ENCODE results near the gene TRMU.

TRMU gene

DNA sequence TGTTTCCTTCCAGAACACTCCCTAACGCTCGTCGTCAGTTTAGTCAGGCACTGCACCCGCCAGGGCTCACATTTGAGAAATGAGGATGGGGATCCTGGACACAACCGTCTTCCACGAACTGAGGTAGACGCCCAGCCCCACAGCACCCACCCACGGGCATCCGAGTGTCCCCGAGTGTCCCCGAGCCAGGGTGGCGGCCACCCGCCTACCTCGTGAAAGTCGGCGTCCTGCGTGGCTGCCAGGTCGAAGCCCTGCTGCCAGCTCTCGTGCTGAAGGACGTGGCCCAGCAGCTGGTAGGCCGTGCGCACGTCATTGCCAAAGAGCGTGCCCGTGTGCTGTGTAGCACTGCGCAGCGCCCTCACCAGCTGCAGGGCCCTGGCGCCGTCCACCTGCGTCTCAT is 53.6 kb downstream of the TRMU start:
- TF ChIP-seq ZBTB7A (IDR thresholded peaks at IDR 0.05; ENCODE audit: low read depth) (no peak), RAD21 (IDR thresholded peaks at IDR 0.05; ENCODE audit: low read depth) (no peak), YY1 (IDR thresholded peaks at IDR 0.05; ENCODE audit: low read depth) (no peak), TAF1 (IDR thresholded peaks at IDR 0.05; ENCODE audit: low read depth) (no peak), TEAD4 (IDR thresholded peaks at IDR 0.05) (no peak), CREB1 (IDR thresholded peaks at IDR 0.05; ENCODE audit: low read depth) (no peak), TCF12 (IDR thresholded peaks at IDR 0.05; ENCODE audit: low read depth) (no peak), NFIC (IDR thresholded peaks at IDR 0.05) (no peak)
- TF ChIP-seq, protein P1, sequence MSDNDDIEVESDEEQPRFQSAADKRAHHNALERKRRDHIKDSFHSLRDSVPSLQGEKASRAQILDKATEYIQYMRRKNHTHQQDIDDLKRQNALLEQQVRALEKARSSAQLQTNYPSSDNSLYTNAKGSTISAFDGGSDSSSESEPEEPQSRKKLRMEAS (IDR thresholded peaks at IDR 0.05), result no peak

DNA sequence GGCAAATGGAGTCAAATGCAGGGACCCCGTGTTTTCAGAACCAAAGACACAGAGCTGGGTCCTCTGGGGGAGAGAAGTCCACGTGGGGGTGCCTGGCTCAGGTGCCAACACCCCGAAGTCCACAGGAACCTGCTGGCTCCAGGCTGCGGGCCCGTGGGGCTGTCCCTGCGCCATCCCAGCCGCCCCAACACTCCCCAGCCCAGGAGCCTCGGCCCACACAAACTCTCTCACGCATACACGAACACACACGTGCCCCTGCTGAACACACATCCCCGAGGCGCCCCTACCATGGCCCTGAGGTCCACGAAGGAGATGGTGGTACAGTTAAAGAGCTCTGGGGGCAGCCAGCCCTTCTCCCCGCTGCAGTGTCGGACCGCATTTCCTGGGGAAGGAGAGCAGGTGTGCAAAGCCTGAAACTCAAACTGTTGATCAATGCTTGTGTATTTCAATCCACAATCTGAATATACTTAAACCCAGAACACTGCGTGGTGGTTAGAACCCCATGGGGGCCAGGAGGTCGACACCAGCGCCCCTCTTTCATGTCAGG is 54.7 kb downstream of the TRMU start:
- TF ChIP-seq, protein P2, sequence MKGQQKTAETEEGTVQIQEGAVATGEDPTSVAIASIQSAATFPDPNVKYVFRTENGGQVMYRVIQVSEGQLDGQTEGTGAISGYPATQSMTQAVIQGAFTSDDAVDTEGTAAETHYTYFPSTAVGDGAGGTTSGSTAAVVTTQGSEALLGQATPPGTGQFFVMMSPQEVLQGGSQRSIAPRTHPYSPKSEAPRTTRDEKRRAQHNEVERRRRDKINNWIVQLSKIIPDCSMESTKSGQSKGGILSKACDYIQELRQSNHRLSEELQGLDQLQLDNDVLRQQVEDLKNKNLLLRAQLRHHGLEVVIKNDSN (IDR thresholded peaks at IDR 0.05), result no peak
- TF ChIP-seq RAD21 (IDR thresholded peaks at IDR 0.05; ENCODE audit: low read depth), result no peak
- TF ChIP-seq CREB1 (IDR thresholded peaks at IDR 0.05; ENCODE audit: low read depth), result no peak
- no peak for TF ChIP-seq ZBTB7A (IDR thresholded peaks at IDR 0.05; ENCODE audit: low read depth)
- TF ChIP-seq, protein P1 (IDR thresholded peaks at IDR 0.05), result no peak
- TF ChIP-seq YY1 (IDR thresholded peaks at IDR 0.05; ENCODE audit: low read depth), result no peak
- TF ChIP-seq FOXM1 (IDR thresholded peaks at IDR 0.05; ENCODE audit: borderline replicate concordance, low read depth), result no peak
- no peak for TF ChIP-seq CEBPB (IDR thresholded peaks at IDR 0.05)
- TF ChIP-seq, protein P3, sequence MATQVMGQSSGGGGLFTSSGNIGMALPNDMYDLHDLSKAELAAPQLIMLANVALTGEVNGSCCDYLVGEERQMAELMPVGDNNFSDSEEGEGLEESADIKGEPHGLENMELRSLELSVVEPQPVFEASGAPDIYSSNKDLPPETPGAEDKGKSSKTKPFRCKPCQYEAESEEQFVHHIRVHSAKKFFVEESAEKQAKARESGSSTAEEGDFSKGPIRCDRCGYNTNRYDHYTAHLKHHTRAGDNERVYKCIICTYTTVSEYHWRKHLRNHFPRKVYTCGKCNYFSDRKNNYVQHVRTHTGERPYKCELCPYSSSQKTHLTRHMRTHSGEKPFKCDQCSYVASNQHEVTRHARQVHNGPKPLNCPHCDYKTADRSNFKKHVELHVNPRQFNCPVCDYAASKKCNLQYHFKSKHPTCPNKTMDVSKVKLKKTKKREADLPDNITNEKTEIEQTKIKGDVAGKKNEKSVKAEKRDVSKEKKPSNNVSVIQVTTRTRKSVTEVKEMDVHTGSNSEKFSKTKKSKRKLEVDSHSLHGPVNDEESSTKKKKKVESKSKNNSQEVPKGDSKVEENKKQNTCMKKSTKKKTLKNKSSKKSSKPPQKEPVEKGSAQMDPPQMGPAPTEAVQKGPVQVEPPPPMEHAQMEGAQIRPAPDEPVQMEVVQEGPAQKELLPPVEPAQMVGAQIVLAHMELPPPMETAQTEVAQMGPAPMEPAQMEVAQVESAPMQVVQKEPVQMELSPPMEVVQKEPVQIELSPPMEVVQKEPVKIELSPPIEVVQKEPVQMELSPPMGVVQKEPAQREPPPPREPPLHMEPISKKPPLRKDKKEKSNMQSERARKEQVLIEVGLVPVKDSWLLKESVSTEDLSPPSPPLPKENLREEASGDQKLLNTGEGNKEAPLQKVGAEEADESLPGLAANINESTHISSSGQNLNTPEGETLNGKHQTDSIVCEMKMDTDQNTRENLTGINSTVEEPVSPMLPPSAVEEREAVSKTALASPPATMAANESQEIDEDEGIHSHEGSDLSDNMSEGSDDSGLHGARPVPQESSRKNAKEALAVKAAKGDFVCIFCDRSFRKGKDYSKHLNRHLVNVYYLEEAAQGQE (IDR thresholded peaks at IDR 0.05; ENCODE audit: low read depth), result no peak
- no peak for TF ChIP-seq NFIC (IDR thresholded peaks at IDR 0.05)
- TF ChIP-seq EGR1 (IDR thresholded peaks at IDR 0.05), result no peak

DNA sequence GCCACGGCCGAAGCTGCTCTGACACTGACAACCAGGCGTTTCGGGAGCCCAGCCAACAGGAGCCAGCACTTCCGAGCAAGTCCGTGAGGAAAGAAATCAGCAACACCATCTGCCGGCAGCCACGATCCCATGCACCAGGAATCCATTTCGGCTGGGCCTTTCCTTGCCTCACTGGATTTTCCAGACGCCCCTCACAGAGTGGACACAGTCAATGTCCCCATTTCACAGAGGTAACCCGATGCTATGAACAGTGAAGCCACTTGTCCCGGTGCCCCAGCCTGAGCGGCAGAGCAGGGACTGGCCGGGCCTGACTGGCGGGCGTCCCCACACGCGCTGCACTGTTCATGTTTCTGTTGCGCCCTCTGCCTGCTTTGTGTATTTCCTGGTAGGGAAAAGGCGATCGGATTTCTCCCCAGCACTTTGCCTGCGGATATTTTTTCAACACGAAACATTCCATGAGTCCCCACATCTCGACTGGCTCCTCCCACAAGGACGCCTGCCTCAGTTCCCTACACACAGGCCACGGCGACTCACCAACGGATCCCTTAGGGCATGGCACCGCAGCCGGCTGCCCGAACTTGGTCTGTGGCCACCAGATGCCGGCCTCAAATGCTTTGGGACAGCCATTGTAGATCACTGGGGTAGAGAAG is 55.3 kb downstream of the TRMU start:
- TF ChIP-seq, protein P3 (IDR thresholded peaks at IDR 0.05; ENCODE audit: low read depth), result no peak
- TF ChIP-seq TEAD4 (IDR thresholded peaks at IDR 0.05) (0 out of 2 replicates have a peak, but pooled peaks have one; percentile 18), TAF1 (IDR thresholded peaks at IDR 0.05; ENCODE audit: low read depth) (no peak; the same call in 1 of the 2 replicates), YY1 (IDR thresholded peaks at IDR 0.05; ENCODE audit: low read depth) (no peak), ZBTB7A (IDR thresholded peaks at IDR 0.05; ENCODE audit: low read depth) (no peak), RAD21 (IDR thresholded peaks at IDR 0.05; ENCODE audit: low read depth) (peak; percentile 50), NFIC (IDR thresholded peaks at IDR 0.05) (peak; percentile 43), CREB1 (IDR thresholded peaks at IDR 0.05; ENCODE audit: low read depth) (no peak), EP300 (IDR thresholded peaks at IDR 0.05; ENCODE audit: borderline replicate concordance) (peak; percentile 27; the same call in 1 of the 2 replicates), FOXM1 (IDR thresholded peaks at IDR 0.05; ENCODE audit: borderline replicate concordance, low read depth) (no peak), EGR1 (IDR thresholded peaks at IDR 0.05) (no peak), TCF12 (IDR thresholded peaks at IDR 0.05; ENCODE audit: low read depth) (peak; percentile 49; the same call in 1 of the 2 replicates), CEBPB (IDR thresholded peaks at IDR 0.05) (no peak)
- TF ChIP-seq, protein P1 (IDR thresholded peaks at IDR 0.05), result peak; percentile 66
- TF ChIP-seq, protein P2 (IDR thresholded peaks at IDR 0.05), result no peak

DNA sequence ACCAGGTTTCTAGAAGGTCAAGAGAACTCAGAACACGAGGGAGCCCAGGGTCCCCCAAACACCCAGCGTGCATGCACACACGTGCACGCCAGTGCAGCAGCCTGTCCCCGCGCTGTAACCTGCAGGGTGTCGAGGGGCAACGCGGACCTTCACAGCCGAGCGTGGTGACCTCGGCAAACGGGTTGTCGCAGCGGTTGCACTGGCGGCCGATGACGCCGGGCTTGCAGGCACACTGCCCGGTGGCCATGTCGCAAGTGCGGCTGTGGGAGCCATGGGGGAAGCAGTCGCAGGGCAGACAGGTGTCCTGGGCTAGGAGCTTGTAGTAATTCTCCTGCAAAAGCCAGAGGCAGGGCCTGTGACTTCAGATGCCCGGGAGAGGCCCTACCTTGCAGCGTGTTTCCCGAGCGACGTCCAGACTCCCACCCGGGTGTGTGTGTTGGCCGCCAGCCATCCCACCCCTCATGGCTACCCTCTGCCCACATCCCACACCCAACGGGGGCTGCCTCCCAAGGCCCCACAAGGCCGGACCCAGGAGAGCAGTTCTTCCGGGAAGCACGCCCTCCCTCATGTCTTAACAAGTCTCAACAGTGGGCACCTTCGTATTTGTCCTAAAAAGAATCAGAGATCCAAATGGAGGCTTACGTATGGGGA is 56.1 kb downstream of the TRMU start:
- TF ChIP-seq CREB1 (IDR thresholded peaks at IDR 0.05; ENCODE audit: low read depth) (no peak), TAF1 (IDR thresholded peaks at IDR 0.05; ENCODE audit: low read depth) (no peak), TCF12 (IDR thresholded peaks at IDR 0.05; ENCODE audit: low read depth) (no peak), RAD21 (IDR thresholded peaks at IDR 0.05; ENCODE audit: low read depth) (no peak), YY1 (IDR thresholded peaks at IDR 0.05; ENCODE audit: low read depth) (no peak), ZBTB7A (IDR thresholded peaks at IDR 0.05; ENCODE audit: low read depth) (no peak), NFIC (IDR thresholded peaks at IDR 0.05) (no peak), FOXM1 (IDR thresholded peaks at IDR 0.05; ENCODE audit: borderline replicate concordance, low read depth) (no peak)
- TF ChIP-seq, protein P3 (IDR thresholded peaks at IDR 0.05; ENCODE audit: low read depth), result no peak
- TF ChIP-seq, protein P1 (IDR thresholded peaks at IDR 0.05), result no peak

Measured in Ishikawa (cell line).